Glomerular visceral epithelial cell (primary cell): ENCODE results near the gene GPRC5A.

Experiments
- DNase-seq: peaks from one replicate; pipeline ENCODE4 v3.0.0-alpha.2; 2016; ENCODE audit errors: extremely low spot score

The GPRC5A gene

DNA sequence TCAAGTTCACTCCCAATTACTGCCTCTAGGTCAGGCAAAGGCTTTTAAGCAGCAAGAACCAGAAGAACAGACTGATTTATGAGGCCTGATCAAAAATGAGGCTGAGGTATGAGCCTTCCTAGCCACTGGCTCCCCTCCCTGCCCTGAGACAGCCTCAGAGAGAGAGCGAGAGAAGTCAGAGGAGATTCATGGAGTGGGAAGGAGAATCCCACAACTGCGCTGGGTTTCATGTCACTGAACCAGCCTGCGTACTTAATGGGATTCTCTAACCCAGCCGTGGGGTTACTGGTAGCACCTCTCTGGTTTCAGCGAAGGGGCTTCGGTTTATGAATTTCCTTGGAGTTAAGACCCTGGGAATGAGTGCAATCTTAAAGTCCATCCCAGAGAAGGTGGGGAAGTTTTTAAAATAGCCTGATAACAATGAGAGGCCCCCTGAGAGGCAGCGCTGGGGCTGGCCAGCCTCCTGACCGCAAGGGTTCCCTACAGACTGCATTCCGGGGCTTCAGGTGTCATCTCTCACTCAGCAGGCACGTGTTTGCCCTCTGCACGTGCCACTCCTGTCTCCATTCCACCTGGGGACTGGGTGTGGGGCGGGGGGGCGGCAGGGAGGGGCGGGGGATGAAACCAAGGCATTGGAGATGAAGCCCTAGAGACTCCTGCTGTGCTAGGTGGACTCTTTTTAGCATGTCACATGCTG is 6.1 kb upstream of the GPRC5A start:
- no peak for DNase-seq

DNA sequence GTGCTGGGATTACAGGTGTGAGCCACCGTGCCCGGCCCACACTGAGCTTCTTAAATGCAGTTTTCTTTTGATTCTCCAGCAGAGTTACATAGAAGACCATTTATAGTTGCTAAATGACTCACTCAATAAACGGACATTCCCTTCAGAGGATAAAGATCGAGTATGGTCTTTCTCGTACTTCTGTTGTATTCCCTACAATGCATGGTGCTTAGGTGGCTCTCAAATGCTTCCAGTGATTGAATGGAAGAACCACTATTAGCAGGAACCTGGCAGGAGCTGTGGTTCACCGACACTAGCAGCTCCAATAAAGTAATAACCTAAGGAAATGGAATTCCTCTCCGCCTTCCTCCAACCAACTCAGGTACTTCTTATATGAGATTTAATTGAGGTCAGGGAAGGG is 3.9 kb upstream of the GPRC5A start:
- DNase-seq, result no peak

DNA sequence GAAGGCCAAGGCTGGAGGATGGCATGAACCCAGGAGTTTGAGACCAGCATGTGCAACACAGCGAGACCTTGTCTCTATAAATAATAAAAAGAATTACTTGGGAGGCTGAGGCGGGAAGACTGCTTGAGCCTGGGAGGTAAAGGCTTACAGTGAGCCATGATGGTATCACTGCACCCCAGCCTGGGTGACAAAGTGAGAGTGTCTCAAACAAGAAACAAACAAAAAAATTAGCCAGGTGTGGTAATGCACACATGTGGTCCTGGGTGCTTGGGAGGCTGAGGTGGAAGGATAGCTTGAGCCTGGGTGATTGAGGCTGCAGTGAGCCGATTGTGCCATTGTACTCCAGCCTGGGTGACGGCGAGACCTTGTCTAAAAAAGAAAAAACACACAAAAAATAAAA is 1.7 kb upstream of the GPRC5A start:
- no peak for DNase-seq

DNA sequence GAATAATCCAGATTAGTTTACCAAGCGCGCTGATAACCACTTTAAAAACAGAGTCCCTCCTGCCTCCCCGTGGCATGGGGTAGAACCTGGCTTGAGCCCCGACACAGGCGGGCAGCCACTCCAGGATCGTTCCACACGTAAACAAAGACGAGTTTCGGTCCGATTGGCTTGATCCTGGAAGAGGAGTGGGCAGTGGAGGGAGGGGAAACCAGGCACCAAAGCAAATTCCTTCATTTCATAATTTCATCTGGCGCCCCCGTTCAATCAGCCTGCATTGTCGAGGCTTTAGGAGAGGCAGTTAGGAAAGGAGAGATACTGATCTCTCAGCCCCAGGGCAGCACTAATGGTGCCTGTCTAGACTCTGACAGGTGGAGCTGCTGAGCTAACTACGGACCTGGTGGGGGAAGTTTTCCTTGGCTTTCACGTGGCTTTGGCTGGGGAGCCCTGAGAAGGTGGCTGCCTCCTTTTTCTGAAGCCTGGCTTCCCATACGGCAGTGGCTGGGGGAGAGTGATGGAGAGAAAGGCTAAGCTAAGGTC is 751 bp upstream of the GPRC5A start:
- DNase-seq, result peak; percentile 70

DNA sequence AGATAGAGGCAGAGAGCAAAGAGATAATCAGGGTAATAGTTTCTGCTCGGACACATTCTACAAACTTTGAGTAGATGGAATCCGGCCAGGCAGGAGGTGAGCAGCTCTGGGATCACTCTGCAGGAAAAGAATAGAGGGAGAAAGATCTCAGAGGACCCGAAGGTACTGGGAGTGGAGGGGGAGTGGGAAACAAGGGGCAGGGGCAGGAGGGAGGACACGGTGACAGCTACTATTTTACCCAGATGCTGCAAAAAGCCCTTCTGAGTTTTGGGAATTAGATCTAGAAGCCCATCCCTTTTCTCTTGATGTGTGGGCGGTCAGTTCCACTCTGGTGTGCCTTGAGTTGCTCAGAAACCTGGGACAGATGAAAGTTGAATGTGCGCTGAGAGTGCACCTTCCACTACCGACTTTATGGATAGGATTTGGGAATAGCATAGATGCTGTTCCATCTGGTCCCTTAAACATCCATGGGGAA is 556 bp downstream of the GPRC5A start:
- DNase-seq, result no peak

DNA sequence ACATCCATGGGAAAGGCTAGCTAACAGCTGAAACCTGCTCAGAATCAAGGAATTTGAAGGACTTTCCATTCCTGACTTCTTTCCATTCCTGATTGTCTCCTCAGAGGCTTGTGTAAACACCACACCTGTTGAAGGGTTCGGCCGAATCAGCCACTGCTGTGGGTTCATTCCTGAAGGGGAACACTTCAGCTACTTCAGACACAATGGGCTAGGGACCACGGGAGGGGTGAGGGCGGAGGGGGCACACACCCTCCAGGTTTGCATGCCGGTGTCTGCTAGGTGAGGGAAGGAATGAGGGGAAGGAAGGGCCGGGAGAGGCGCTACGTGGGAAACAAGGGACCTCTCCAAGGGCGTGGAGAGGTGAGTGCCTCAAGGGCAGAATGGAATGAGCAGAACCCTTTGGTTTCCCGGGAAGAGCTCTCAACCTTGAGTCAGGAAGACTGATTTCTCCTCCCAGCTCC is 1.3 kb downstream of the GPRC5A start:
- no peak for DNase-seq

DNA sequence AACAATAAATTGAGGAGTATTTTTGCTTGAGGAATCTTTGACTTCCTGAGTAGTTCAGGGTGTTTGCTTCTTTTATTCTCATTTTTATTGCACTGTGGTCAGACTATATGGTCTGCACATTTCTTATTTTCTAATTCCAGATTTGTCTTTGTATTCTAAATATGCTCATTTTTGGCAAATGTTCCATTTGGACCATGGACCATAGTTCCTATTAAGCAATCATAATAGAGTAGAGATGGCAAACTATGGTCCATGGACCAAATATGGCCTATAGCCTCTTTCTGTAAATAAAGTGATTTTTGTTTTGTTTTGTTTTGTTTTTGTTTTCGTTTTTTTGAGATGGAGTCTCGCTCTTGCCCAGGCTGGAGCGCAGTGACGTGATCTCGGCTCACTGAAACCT is 2.1 kb downstream of the GPRC5A start:
- no peak for DNase-seq

DNA sequence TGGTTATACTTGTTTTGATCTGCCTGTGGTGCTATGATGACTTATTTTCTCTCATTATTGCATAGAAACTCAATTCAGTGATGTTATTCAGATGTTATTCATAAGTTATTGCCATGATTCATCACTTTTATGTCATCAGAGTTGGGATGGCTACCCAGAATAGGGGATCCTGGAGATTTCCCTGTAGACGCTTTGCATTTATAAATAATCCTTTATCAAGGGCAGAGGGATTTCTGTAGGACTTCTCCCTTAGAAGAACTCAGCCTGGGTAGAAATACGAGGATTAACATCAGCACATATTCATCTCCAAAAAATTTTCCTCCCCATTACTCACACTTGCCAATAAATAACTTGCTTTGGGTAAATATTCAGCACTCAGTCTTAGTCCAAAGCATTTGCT is 4.9 kb downstream of the GPRC5A start:
- peak; percentile 46 for DNase-seq

DNA sequence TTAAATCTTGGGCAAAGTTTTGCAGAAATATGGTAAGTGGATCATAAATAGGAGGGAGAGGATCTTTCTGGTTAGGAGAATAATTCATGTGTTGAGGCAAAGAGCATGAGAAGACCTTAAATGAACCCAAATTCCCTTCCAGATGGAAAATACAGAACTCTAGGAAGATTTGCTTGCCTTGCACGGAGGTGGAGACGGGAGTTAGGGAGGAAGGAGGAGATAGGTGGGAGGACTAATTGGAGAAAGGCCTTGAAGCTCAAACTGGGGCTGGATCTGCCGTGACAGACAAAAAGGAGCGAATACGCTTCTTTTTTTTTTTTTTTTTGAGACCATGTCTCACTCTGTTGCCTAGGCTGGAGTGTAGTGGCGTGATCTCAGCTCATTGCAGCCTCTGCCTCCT is 5.9 kb downstream of the GPRC5A start:
- no peak for DNase-seq

DNA sequence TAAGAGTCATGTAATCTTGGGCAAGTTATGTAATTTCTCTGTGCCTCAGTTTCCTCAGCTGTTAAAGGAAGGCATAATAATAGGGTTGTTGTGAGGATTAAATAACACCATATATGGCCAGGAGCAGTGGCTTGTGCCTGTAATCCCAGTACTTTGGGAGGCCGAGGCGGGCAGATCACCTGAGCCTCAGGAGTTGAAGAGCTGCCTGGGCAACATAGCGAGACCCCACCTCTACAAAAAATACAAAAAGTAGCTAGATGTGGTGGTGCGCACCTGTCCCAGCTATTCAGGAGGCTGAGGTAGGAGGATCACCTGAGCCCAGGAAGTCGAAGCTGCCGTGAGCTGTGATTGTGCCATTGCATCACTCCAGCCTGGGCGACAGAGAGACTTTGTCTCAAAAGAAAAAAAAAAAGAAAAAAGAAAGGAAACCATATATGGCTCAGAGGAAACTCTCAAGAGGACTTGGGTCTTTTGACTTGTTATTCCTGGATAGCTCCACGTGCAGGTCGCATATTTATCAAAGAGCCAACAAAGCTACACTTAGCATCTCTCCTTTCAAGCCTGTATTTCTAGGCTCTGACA is 6.9 kb downstream of the GPRC5A start:
- no peak for DNase-seq

DNA sequence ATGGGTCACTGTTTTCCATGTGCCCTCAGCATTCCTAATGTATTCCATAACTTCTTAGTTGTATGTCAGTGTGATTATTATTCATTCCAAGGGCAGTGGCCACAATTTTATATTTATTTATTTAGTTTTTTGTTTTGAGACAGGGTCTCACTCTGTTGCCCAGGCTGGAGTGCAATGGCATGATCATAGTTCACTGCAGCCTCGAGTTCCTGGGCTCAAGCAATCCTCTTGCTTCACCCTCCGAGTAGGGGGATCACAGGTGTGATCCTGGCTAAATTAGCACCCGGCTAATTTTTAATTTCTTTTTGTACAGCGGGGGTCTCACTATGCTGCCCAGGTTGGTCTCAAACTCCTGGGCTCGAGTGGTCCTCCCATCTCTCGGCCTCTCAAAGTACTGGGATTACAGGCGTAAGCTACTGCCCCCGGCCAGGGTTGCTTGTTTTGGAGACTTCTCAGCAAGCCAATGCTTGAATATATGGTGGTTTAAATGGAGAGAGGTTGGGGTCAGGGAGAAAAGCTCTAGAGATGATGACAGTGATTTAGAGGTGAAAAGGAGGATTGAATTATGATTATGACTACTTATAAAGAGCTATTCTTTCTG is 7.6 kb downstream of the GPRC5A start:
- DNase-seq, result no peak

DNA sequence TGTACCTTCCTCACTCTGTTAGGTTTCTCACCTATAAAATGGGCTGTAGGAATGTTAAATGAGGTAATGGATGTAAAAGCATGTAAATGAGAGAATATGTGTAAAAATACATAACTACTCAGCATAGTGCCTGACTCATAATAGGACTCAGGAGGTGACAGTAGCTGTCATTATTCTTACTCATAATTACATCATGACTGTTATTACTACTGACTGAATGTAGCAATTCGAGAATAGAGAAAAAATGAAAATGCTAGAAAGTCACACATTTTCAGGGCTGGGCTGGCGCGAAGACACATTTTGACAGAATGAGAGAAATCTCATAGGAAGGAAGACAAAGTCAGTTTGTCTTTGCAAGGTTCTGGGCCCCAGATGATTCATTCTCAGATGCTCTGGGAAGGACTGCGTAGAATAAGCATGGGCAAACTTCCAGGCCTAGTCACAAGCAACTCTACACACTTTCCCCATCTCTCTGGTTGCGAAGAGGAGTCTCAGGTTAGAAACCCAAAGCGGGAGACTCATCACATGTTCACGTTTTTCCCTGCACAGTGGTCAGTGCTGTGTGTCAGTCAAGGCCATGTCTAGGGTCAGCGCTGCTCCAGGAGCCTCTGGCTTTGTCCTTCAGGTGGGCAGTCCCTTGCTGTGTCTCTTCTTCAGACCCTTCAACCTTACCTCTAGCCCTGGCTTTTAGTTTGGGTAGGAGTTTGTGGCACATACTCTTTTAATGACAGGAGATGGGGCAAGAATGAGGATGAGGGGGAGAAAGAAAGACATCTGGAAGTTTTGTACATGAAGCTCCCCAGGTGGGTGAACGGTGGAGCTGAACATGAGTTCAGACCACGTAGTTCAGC is 8.4 kb downstream of the GPRC5A start:
- peak; percentile 85 for DNase-seq

DNA sequence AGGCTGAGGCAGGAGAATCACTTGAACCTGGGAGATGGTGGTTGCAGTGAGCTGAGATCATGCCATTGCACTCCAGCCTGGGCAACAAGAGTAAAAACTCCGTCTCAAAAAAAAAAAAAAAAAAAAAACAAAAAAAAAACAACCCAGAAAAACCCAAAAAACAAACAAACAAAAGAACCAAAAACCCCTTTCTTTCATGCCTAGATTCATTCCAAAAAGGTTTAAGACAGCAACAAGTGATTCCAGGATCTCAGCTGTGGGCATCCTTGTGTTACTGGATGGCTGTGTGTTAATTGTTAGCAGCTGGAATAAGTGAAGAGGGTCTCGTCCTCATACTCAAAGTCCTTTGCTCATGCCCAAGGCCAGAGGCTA is 9.4 kb downstream of the GPRC5A start:
- no peak for DNase-seq

DNA sequence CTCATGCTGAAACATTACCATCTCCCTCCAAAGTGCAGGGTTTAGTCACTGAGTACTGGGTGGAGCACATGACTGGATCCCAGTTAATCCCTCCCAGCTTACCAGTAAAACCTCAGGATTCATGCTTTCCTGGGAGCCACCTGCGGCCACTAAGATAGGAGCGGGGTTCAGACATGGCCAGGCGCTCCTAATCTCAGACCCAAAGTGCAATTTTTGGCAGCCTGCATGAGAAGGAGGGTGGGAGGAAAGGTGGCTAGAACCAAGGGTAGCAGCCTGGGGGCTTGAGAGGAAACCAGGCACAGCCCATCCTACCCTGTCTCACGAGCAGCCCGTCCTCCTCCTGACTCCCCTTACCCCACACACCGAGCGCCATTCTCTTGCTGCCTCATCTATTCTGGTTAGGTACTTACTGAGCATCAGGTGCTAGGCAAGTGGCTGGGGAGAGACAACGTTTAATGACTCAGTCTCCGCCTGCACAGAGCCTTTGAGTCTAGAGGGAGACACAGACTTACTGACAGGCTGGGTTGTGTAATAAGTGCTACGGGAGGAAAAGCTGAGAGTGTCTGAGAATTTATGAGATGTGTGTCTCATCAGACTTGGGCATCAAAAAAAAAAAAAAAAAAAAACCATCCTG is 9.9 kb downstream of the GPRC5A start:
- DNase-seq, result peak; percentile 88

DNA sequence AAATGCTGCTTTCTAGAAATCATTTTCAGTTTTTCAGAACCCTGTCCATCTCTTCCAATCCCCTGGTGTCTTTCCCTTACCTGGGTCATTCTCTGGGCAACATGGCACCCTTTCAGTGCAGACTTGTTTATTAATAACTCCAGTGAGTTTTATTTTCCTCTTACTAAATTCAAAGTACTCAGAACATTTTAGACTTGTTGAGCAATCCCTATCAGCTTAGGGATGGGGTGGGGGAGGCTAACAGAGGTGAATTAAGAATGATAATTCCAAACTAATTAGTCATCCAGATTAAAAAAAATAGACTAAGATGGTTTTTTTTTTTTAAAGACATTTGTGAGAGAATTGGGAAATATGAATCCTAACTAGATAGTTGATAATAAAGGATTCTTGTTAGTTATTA is 10.7 kb downstream of the GPRC5A start:
- peak; percentile 43 for DNase-seq

DNA sequence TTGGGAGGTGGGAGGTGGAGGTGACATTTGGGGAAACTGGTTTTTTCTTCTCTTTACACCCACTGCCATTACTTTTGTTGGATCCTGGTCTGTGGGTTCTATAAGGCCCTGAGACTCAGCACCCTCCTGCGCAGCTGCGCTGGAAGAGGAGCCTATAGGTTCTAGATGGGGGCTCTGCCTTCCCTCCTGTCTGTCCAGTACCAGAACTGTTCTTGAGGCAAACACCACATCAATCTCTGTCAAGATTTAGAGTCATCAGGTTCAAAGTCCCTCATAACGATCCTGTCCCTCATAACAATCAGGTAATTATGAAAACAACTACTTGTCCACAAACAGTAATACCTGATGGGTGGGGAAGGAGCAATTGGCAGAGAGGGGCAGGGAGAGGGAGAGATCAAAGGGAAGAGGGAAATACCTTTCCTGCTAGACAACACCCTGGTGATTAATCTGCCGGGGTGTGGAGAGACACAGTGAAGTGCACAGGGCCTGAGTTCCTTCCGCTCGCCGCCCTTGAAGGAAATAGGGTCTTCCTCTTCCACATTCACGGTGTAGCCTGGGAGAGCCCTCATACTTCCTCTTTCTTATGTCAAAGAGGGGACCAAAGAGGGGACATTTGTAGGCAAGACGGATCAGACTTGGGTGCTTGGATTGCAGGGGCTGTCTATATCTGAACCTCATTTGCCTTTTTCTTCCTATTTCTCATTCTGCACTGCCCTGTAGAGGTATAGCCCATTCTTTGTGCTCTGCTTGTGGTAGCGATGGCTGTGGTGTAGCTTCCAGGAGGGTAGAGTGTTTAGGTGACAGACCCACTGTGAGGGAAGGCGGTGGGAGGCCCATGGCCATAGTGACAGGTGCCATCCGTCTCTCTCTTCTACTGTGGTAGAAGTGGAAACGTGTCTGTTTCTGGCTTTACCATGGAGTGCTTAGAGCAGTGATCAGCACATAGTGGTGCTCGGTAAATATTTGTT is 12.6 kb downstream of the GPRC5A start:
- no peak for DNase-seq

DNA sequence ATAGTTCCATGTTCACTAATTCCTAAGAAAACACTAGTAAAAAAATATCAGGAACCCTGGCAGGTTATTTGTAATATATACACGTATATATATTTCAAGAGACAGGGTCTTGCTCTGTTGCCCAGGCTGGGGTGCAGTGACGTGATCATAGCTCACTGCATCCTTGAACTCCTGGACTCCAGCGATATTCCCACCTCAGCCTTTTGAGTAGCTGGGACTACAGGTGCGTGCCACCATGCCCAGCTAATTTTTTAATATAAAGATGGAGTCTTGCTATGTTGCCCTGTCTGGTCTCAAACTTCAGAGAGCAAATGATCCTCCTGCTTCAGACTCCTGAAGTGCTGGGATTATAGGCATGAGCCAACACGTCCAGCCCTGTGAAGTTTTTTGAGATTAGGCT is 16.2 kb downstream of the GPRC5A start:
- DNase-seq, result no peak

DNA sequence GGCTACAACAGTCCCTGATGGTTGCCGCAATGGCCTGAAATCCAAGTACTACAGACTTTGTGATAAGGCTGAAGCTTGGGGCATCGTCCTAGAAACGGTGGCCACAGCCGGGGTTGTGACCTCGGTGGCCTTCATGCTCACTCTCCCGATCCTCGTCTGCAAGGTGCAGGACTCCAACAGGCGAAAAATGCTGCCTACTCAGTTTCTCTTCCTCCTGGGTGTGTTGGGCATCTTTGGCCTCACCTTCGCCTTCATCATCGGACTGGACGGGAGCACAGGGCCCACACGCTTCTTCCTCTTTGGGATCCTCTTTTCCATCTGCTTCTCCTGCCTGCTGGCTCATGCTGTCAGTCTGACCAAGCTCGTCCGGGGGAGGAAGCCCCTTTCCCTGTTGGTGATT is 16.9 kb downstream of the GPRC5A start:
- no peak for DNase-seq

DNA sequence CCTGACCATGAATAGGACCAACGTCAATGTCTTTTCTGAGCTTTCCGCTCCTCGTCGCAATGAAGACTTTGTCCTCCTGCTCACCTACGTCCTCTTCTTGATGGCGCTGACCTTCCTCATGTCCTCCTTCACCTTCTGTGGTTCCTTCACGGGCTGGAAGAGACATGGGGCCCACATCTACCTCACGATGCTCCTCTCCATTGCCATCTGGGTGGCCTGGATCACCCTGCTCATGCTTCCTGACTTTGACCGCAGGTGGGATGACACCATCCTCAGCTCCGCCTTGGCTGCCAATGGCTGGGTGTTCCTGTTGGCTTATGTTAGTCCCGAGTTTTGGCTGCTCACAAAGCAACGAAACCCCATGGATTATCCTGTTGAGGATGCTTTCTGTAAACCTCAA is 17.3 kb downstream of the GPRC5A start:
- DNase-seq, result no peak

DNA sequence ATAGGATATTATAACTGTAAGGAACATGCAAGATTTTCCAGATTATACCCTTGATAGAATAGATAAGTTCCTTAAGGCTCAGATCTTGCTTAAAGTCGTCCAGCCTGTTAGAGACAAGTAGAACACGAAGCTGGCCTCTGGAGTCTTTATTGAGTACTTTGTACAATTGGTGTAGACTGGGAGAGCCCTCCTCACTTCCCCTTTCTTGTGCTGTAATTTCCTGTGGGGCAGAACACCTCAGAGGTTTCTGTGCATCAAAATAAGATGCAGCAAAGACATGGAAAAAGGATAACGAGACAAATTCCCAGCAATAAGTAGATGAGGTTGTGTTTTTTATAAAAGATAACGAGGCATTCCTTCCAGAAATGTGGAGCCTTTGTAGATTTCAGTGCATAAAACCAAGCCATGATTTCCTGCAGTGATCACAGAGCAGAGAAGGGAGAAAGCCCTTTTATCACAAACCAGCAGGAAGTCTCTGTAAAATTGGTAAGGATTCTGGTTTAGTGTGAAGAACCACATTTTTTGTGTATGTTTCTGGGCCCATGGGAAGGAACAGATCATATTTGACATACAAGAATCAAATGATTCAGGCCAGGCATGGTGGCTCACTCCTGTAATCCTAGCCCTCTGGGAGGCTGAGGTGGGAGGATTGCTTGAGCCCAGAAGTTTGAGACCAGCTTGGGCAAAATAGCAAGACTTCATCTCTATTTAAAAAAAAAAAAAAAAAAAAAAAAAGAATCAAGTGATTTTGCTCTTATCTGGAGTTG is 18.0 kb downstream of the GPRC5A start:
- no peak for DNase-seq
